Activated CD8-positive, alpha-beta memory T cell treated with anti-CD3 and anti-CD28 coated beads for 4 hours (primary cell): ENCODE results near the gene ULBP1.
"Not testable (repeated sequence)": the region's sequence is repeated elsewhere in the genome, so short reads cannot be mapped to it uniquely, and the experiment has no call there.

Experiments used
- DNase-seq, 2 donors: peaks; one replicate each; pipeline ENCODE4 v3.0.0-alpha.2; 2020; ENCODE audit warnings: low read depth in 2 of 2

Gene ULBP1

GRCh38 chr6:149933461-149933860 lies 30.3 kb upstream of the ULBP1 start:
- DNase-seq = no peak

GRCh38 chr6:149934249-149935156 lies 29.2 kb upstream of the ULBP1 start:
- peak; percentile 47 to 48 for DNase-seq

GRCh38 chr6:149935246-149935645 lies 28.5 kb upstream of the ULBP1 start:
- no peak for DNase-seq

- no peak for DNase-seq
Observed at GRCh38 chr6:149935668-149936067, 28.1 kb upstream of the ULBP1 start.

GRCh38 chr6:149936743-149937142 lies 27.0 kb upstream of the ULBP1 start:
- no peak for DNase-seq

- not testable (repeated sequence) for DNase-seq
Observed at GRCh38 chr6:149938013-149938570, 25.7 kb upstream of the ULBP1 start.

GRCh38 chr6:149938571-149939355 lies 25.0 kb upstream of the ULBP1 start:
- no peak for DNase-seq

- DNase-seq = no peak
Observed at GRCh38 chr6:149939356-149939648, 24.4 kb upstream of the ULBP1 start.

GRCh38 chr6:149939909-149940671 lies 23.7 kb upstream of the ULBP1 start:
- DNase-seq = no peak

GRCh38 chr6:149940672-149940982 lies 23.1 kb upstream of the ULBP1 start:
- no peak for DNase-seq

GRCh38 chr6:149941583-149942460 lies 21.9 kb upstream of the ULBP1 start, which contains the start of gene ULBP2:
ULBP2 (plus strand) TSS chr6:149942014; CDS start chr6:149942073, 59 bp downstream.
- DNase-seq = peak; percentile 82 to 88

- DNase-seq = no peak
Observed at GRCh38 chr6:149942461-149942829, 21.3 kb upstream of the ULBP1 start.

- not testable (repeated sequence) for DNase-seq
Observed at GRCh38 chr6:149943321-149943720, 20.4 kb upstream of the ULBP1 start.

GRCh38 chr6:149945276-149945675 lies 18.5 kb upstream of the ULBP1 start:
- DNase-seq = not testable (repeated sequence)

GRCh38 chr6:149946631-149947030 lies 17.1 kb upstream of the ULBP1 start:
- not testable (repeated sequence) for DNase-seq

- not testable (repeated sequence) for DNase-seq
Observed at GRCh38 chr6:149947533-149947932, 16.2 kb upstream of the ULBP1 start.

GRCh38 chr6:149948011-149948410 lies 15.7 kb upstream of the ULBP1 start:
- no peak for DNase-seq

GRCh38 chr6:149948616-149949015 lies 15.1 kb upstream of the ULBP1 start:
- no peak for DNase-seq

- DNase-seq = no peak
Observed at GRCh38 chr6:149950423-149950822, 13.3 kb upstream of the ULBP1 start.

GRCh38 chr6:149951096-149951495 lies 12.6 kb upstream of the ULBP1 start:
- DNase-seq = no peak

- no peak for DNase-seq
Observed at GRCh38 chr6:149951626-149952025, 12.1 kb upstream of the ULBP1 start.
